ENCODE results near the gene SMG6. TPM values are rescaled to one million over a fixed set of nuclear protein-coding genes. Genes with fewer than 3 reads are reported as not detected.

The SMG6 gene
- total RNA-seq, 3 donors from 2014 or later = 24.9 to 29.3 (median 29.0) TPM

- peak overlapping the region; percentile 70 to 92 for H3K27ac ChIP-seq
- H3K4me1 ChIP-seq = no peaks in the 10 kb centered on the region
Measured at GRCh38 chr17:2076087-2076984, 227.2 kb downstream of the SMG6 start.

GRCh38 chr17:2075336-2076086, 228.1 kb downstream of the SMG6 start:
- no peak for TF ChIP-seq POLR2A (IDR thresholded peaks at IDR 0.05)
- TF ChIP-seq CTCF (IDR thresholded peaks at IDR 0.05) = no peak
- TF ChIP-seq POLR2AphosphoS5 (IDR thresholded peaks at IDR 0.05) = no peak
- Histone ChIP-seq H3K27me3 (no peaks in the 10 kb centered on the region), H3K4me1 (no peaks in the 10 kb centered on the region), H3K36me3 (no peaks in the 10 kb centered on the region), H3K9me3 (no peaks in the 10 kb centered on the region), H3K4me3 (no peak overlapping the region), H3K27ac (peak overlapping the region; percentile 70 to 92)
- no peak for DNase-seq (ENCODE audit: low spot score in 2 of 2)
- intact Hi-C loops (cut with DNase I; ENCODE audit: low total_unique reads) = no loop called here

More at GRCh38 chr17:2076087-2076984, 227.2 kb downstream of the SMG6 start:
- no peaks in the 10 kb centered on the region for H3K9me3 ChIP-seq
- no peak for TF ChIP-seq POLR2A (IDR thresholded peaks at IDR 0.05)
- TF ChIP-seq CTCF (IDR thresholded peaks at IDR 0.05) = no peak
- TF ChIP-seq POLR2AphosphoS5 (IDR thresholded peaks at IDR 0.05) = no peak
- peaks cover 5% of the 10 kb centered on the region for H3K36me3 ChIP-seq
- DNase-seq (ENCODE audit: low spot score in 2 of 2) = no peak
- H3K27me3 ChIP-seq = no peaks in the 10 kb centered on the region
- intact Hi-C loops (cut with DNase I; ENCODE audit: low total_unique reads) = no loop called here
- H3K4me3 ChIP-seq = no peak overlapping the region

- no peaks in the 10 kb centered on the region for H3K9me3 ChIP-seq
- TF ChIP-seq POLR2AphosphoS5 (IDR thresholded peaks at IDR 0.05) (no peak), CTCF (IDR thresholded peaks at IDR 0.05) (no peak), POLR2A (IDR thresholded peaks at IDR 0.05) (no peak)
- intact Hi-C loops (cut with DNase I; ENCODE audit: low total_unique reads) = no loop called here
- DNase-seq (ENCODE audit: low spot score in 2 of 2) = no peak
- H3K27ac ChIP-seq = peak overlapping the region; percentile 70 to 92
- no peak overlapping the region for H3K4me3 ChIP-seq
- H3K4me1 ChIP-seq = no peaks in the 10 kb centered on the region
- no peaks in the 10 kb centered on the region for H3K36me3 ChIP-seq
- H3K27me3 ChIP-seq = no peaks in the 10 kb centered on the region
Measured at GRCh38 chr17:2074919-2075318, 228.7 kb downstream of the SMG6 start.

- Histone ChIP-seq H3K27ac (peak overlapping the region; percentile 61 to 83), H3K4me1 (peaks cover 11 to 12% of the 10 kb centered on the region in 2 donors), H3K4me3 (no peak overlapping the region), H3K9me3 (no peaks in the 10 kb centered on the region), H3K36me3 (no peaks in the 10 kb centered on the region), H3K27me3 (no peaks in the 10 kb centered on the region)
- peak in 1 of 3 donors; percentile 61 for TF ChIP-seq POLR2AphosphoS5 (IDR thresholded peaks at IDR 0.05)
- TF ChIP-seq POLR2A (IDR thresholded peaks at IDR 0.05) = no peak
- no peak for DNase-seq (ENCODE audit: low spot score in 2 of 2)
- intact Hi-C loops (cut with DNase I; ENCODE audit: low total_unique reads) = no loop called here
Measured at GRCh38 chr17:2071455-2072281, 231.9 kb downstream of the SMG6 start.

- H3K9me3 ChIP-seq = no peaks in the 10 kb centered on the region
- peak overlapping the region; percentile 61 to 83 for H3K27ac ChIP-seq
- H3K4me3 ChIP-seq = no peak overlapping the region
- TF ChIP-seq POLR2AphosphoS5 (IDR thresholded peaks at IDR 0.05) = no peak
- no peak for TF ChIP-seq CTCF (IDR thresholded peaks at IDR 0.05)
- TF ChIP-seq POLR2A (IDR thresholded peaks at IDR 0.05) = no peak
- no peaks in the 10 kb centered on the region for H3K36me3 ChIP-seq
- peaks cover 11 to 12% of the 10 kb centered on the region in 2 donors for H3K4me1 ChIP-seq
- no peak for DNase-seq (ENCODE audit: low spot score in 2 of 2)
- no peaks in the 10 kb centered on the region for H3K27me3 ChIP-seq
- intact Hi-C loops (cut with DNase I; ENCODE audit: low total_unique reads) = no loop called here
Measured at GRCh38 chr17:2071024-2071385, 232.6 kb downstream of the SMG6 start.
